Daoy (cell line): ENCODE measurements around the gene RETNLB. TPM values are rescaled to one million over a fixed set of nuclear protein-coding genes. Genes with fewer than 3 reads are reported as not detected.

Source experiments
- DNase-seq: peaks from one replicate; pipeline ENCODE4 v3.0.0-alpha.2; 2015; ENCODE audit warnings: low read depth
- total RNA-seq: library from RNA; depleted of rRNA; stranded (reverse); fragments of >200 nt; shearing (Covaris generic); gene quantifications from 2 replicates; pipeline ENCODE4 v1.2.3, GENCODE V29; 2014; rRNA removed

Gene RETNLB
- total RNA-seq = not detected in 2 replicates

GRCh38 chr3:108757404-108757982 lies at the start of gene RETNLB:
TSS of gene RETNLB (minus strand) at chr3:108757410. CDS start at chr3:108757185, 225 bp downstream.
- DNase-seq = no peak

- DNase-seq = no peak
Observed at GRCh38 chr3:108806316-108806715, 49.1 kb upstream of the RETNLB start.

GRCh38 chr3:108804966-108805365 lies 47.8 kb upstream of the RETNLB start:
- no peak for DNase-seq

GRCh38 chr3:108804437-108804836 lies 47.2 kb upstream of the RETNLB start:
- DNase-seq = no peak

- DNase-seq = no peak
Observed at GRCh38 chr3:108791473-108791872, 34.3 kb upstream of the RETNLB start.

- DNase-seq = no peak
Observed at GRCh38 chr3:108780235-108780634, 23.0 kb upstream of the RETNLB start.

- DNase-seq = no peak
Observed at GRCh38 chr3:108779496-108779895, 22.3 kb upstream of the RETNLB start.

- DNase-seq = no peak
Observed at GRCh38 chr3:108775649-108776048, 18.4 kb upstream of the RETNLB start.

- DNase-seq = no peak
Observed at GRCh38 chr3:108767253-108767652, 10.0 kb upstream of the RETNLB start.

- no peak for DNase-seq
Observed at GRCh38 chr3:108755686-108756085, 1.5 kb downstream of the RETNLB start.

GRCh38 chr3:108744762-108745161 lies 12.4 kb downstream of the RETNLB start:
- DNase-seq = no peak

GRCh38 chr3:108742929-108743328 lies 14.3 kb downstream of the RETNLB start:
- DNase-seq = no peak

GRCh38 chr3:108736821-108737220 lies 20.4 kb downstream of the RETNLB start:
- no peak for DNase-seq

GRCh38 chr3:108728934-108729333 lies 28.3 kb downstream of the RETNLB start:
- no peak for DNase-seq

GRCh38 chr3:108728105-108728504 lies 29.1 kb downstream of the RETNLB start:
- DNase-seq = no peak

GRCh38 chr3:108724101-108724500 lies 33.1 kb downstream of the RETNLB start:
- DNase-seq = no peak

GRCh38 chr3:108722724-108723123 lies 34.5 kb downstream of the RETNLB start:
- no peak for DNase-seq

GRCh38 chr3:108719178-108719806 lies 37.9 kb downstream of the RETNLB start:
- no peak for DNase-seq

- no peak for DNase-seq
Observed at GRCh38 chr3:108718454-108718853, 38.8 kb downstream of the RETNLB start.

GRCh38 chr3:108713816-108714215 lies 43.4 kb downstream of the RETNLB start:
- no peak for DNase-seq

GRCh38 chr3:108713009-108713516 lies 44.1 kb downstream of the RETNLB start:
- DNase-seq = no peak
